SK-N-SH (cell line): ENCODE results near the gene CPEB3. TPM values are rescaled to one million over a fixed set of nuclear protein-coding genes. Genes with fewer than 3 reads are reported as not detected.

Experiments used
- CTCF ChIA-PET: fragments of 300-600, 350-600 bp; formaldehyde crosslinking; extraction: SDS; loops from one replicate; lab custom pipeline; 2021; lab: Yijun Ruan, JAX
- POLR2A ChIA-PET: fragments of 350-600 bp; sonication (Branson Sonifier 250); formaldehyde crosslinking; extraction: SDS; loops from one replicate; lab custom pipeline; 2020; ENCODE audit warnings: antibody characterized with exemption, inconsistent platforms; lab: Yijun Ruan, JAX
- DNase-seq: peaks from one replicate; pipeline ENCODE4 v3.0.0; 2012
- H2AFZ ChIP-seq: fragments of 200-600 bp; sonication (generic); 2 replicates; pipeline ENCODE4 v1.8.1; 2016; ENCODE audit warnings: antibody characterized with exemption, mild to moderate bottlenecking, low read depth
- H3F3A ChIP-seq: fragments of 200-600 bp; sonication (generic); replicated peaks from 2 replicates; pipeline ENCODE3; 2016; ENCODE audit warnings: antibody characterized with exemption, mild to moderate bottlenecking; ENCODE audit not compliant: insufficient read depth
- H3K27ac ChIP-seq, 2 experiments: fragments of 200-500 bp in 1 of 2; fragments of 200-600 bp in 1 of 2; sonication (Bioruptor generic) in 1 of 2; sonication (generic), shearing (Covaris generic) in 1 of 2; 2 replicates each; pipeline versions ENCODE4 v1.5.1 to v1.6.1; 2014 to 2016; ENCODE audit warnings: low read depth in 2 of 2, inconsistent platforms in 1 of 2, low read length in 1 of 2, mild to moderate bottlenecking in 1 of 2, mixed read lengths in 1 of 2
- H3K27me3 ChIP-seq: fragments of 200-600 bp; sonication (generic), shearing (Covaris generic); 2 replicates; pipeline ENCODE4 v1.6.1; 2016; ENCODE audit warnings: mixed run types; ENCODE audit not compliant: insufficient read depth
- H3K36me3 ChIP-seq, 2 experiments: fragments of 200-500 bp in 1 of 2; fragments of 200-600 bp in 1 of 2; sonication (Bioruptor generic) in 1 of 2; sonication (generic) in 1 of 2; replicated peaks in 1 of 2; 2 replicates each; pipeline versions ENCODE3 to v1.5.1; 2014 to 2016; ENCODE audit warnings: low read length in 1 of 2, mild to moderate bottlenecking in 1 of 2; ENCODE audit not compliant: insufficient read depth in 2 of 2, control insufficient read depth in 1 of 2
- H3K4me1 ChIP-seq, 2 experiments: fragments of 200-500 bp in 1 of 2; fragments of 200-600 bp in 1 of 2; sonication (Bioruptor generic) in 1 of 2; sonication (generic), shearing (Covaris generic) in 1 of 2; 2 replicates each; pipeline versions ENCODE4 v1.5.1 to v1.6.1; 2014 to 2016; ENCODE audit warnings: low read depth in 1 of 2, low read length in 1 of 2, mixed run types in 1 of 2; ENCODE audit not compliant: insufficient read depth in 2 of 2, control insufficient read depth in 1 of 2
- H3K4me2 ChIP-seq: fragments of 200-600 bp; sonication (generic), shearing (Covaris generic); 2 replicates; pipeline ENCODE4 v1.6.1; 2017; ENCODE audit warnings: mixed run types
- H3K4me3 ChIP-seq, 2 experiments: fragments of 200-500 bp in 1 of 2; fragments of 200-600 bp in 1 of 2; sonication (Bioruptor generic) in 1 of 2; sonication (generic), shearing (Covaris generic) in 1 of 2; 2 replicates each; pipeline versions ENCODE4 v1.5.1 to v1.8.1; 2014 to 2016; ENCODE audit warnings: low read depth in 2 of 2, inconsistent platforms in 1 of 2, low read length in 1 of 2, mild to moderate bottlenecking in 1 of 2, mixed read lengths in 1 of 2, moderate library complexity in 1 of 2
- H3K79me2 ChIP-seq: fragments of 200-600 bp; sonication (generic); 2 replicates; pipeline ENCODE4 v1.8.1; 2017; ENCODE audit warnings: mild to moderate bottlenecking; ENCODE audit not compliant: insufficient read depth
- H3K9ac ChIP-seq: fragments of 200-600 bp; sonication (generic); 2 replicates; pipeline ENCODE4 v1.6.1; 2017; ENCODE audit warnings: mixed run types
- H3K9me2 ChIP-seq: fragments of 200-600 bp; sonication (generic); 2 replicates; pipeline ENCODE4 v1.6.1; 2017; ENCODE audit warnings: mixed run types
- H3K9me3 ChIP-seq: fragments of 200-600 bp; sonication (generic); 2 replicates; pipeline ENCODE4 v1.6.1; 2017; ENCODE audit warnings: mixed run types, mild to moderate bottlenecking, moderate library complexity
- H4K20me1 ChIP-seq: fragments of 200-600 bp; sonication (generic); 2 replicates; pipeline ENCODE4 v1.6.1; 2017; ENCODE audit warnings: mild to moderate bottlenecking, mixed run types; ENCODE audit not compliant: insufficient read depth
- CHD2 ChIP-seq: fragments of 150-350 bp; IDR thresholded peaks from 2 replicates; pipeline ENCODE4 v1.6.1; 2018; ENCODE audit warnings: low read length; ENCODE audit not compliant: partially characterized antibody
- CTCF ChIP-seq: fragments of 200-600 bp; sonication (generic); IDR thresholded peaks from 2 replicates; pipeline ENCODE4 v1.6.1; 2017; ENCODE audit warnings: antibody characterized with exemption, mild to moderate bottlenecking, moderate library complexity
- ELF1 ChIP-seq: IDR thresholded peaks from 2 replicates; pipeline ENCODE4 v1.4.0; 2012
- EZH2phosphoT487 ChIP-seq: fragments of 200-600 bp; sonication (generic); IDR thresholded peaks from 2 replicates; pipeline ENCODE4 v1.6.1; 2017; ENCODE audit warnings: low read depth, mixed run types, mild to moderate bottlenecking, antibody characterized with exemption, moderate library complexity, borderline replicate concordance
- FOSL2 ChIP-seq: IDR thresholded peaks from 2 replicates; pipeline ENCODE4 v1.4.0; 2012; ENCODE audit warnings: low read depth, mild to moderate bottlenecking, moderate library complexity, borderline replicate concordance
- FOXJ3 ChIP-seq: sonication (generic); formaldehyde crosslinking; IDR thresholded peaks from 2 replicates; pipeline ENCODE4 v1.5.1; 2020; ENCODE audit warnings: mild to moderate bottlenecking, missing genetic modification reagents
- FOXM1 ChIP-seq: IDR thresholded peaks from 2 replicates; pipeline ENCODE4 v1.4.0; 2012; ENCODE audit warnings: low read depth, mild to moderate bottlenecking
- GATA2 ChIP-seq: sonication (generic); formaldehyde crosslinking; IDR thresholded peaks from 2 replicates; pipeline ENCODE4 v1.5.0; 2020; ENCODE audit warnings: mild to moderate bottlenecking, missing genetic modification reagents
- JUND ChIP-seq: IDR thresholded peaks from 2 replicates; pipeline ENCODE4 v1.4.0; 2012
- MEF2A ChIP-seq: IDR thresholded peaks from 2 replicates; pipeline ENCODE4 v1.4.0; 2012; ENCODE audit warnings: low read depth, borderline replicate concordance
- NFIC ChIP-seq: IDR thresholded peaks from 2 replicates; pipeline ENCODE4 v1.4.0; 2012; ENCODE audit warnings: borderline replicate concordance
- NRF1 ChIP-seq: IDR thresholded peaks from 2 replicates; pipeline ENCODE4 v1.6.1; 2012; ENCODE audit warnings: low read depth, mild to moderate bottlenecking, low read length
- PBX3 ChIP-seq: IDR thresholded peaks from 2 replicates; pipeline ENCODE4; 2012
- RAD21 ChIP-seq: IDR thresholded peaks from 2 replicates; pipeline ENCODE4 v1.6.1; 2012; ENCODE audit warnings: mild to moderate bottlenecking, low read length
- RCOR1 ChIP-seq: fragments of 150-350 bp; IDR thresholded peaks from 2 replicates; pipeline ENCODE4 v1.6.1; 2017; ENCODE audit warnings: antibody characterized with exemption, low read length
- TEAD4 ChIP-seq: IDR thresholded peaks from 2 replicates; pipeline ENCODE4 v1.4.0; 2012; ENCODE audit warnings: mild to moderate bottlenecking, borderline replicate concordance; ENCODE audit not compliant: insufficient read depth
- USF1 ChIP-seq: IDR thresholded peaks from 2 replicates; pipeline ENCODE4 v1.4.0; 2012; ENCODE audit warnings: low read depth, borderline replicate concordance
- YY1 ChIP-seq: IDR thresholded peaks from 2 replicates; pipeline ENCODE4 v1.4.0; 2012; ENCODE audit warnings: low read depth, mild to moderate bottlenecking
- WGBS: methylation state at CpG from one replicate; pipeline ENCODE4 v1.1.6; 2017; ENCODE audit warnings: low lambda C conversion rate; 5-methylcytosine and 5-hydroxymethylcytosine counted together
- polyA plus RNA-seq, 3 experiments: library from polyadenylated mRNA; depleted of rRNA; stranded (reverse); fragments of >200 nt; gene quantifications; 2 replicates each; pipeline ENCODE4 v1.2.3, GENCODE V29; 2012
- TF ChIP-seq, protein P1 (sequence below): IDR thresholded peaks from 2 replicates; pipeline ENCODE4 v1.6.1; 2012; ENCODE audit warnings: mild to moderate bottlenecking, low read depth, low read length, moderate library complexity

The CPEB3 gene
- polyA plus RNA-seq, 1 of the 3 experiments (the other 2 are of a cell fraction) = 0.36 TPM

GRCh38 chr10:92005978-92006377, 284.9 kb downstream of the CPEB3 start:
- Histone ChIP-seq H3K4me2 (no peak overlapping the region), H2AFZ (no peak overlapping the region), H4K20me1 (no peaks in the 10 kb centered on the region), H3K4me1 (no peaks in the 10 kb centered on the region), H3F3A (peaks cover 7% of the 10 kb centered on the region), H3K27me3 (no peaks in the 10 kb centered on the region), H3K9me3 (no peaks in the 10 kb centered on the region), H3K27ac (no peak overlapping the region), H3K79me2 (no peaks in the 10 kb centered on the region), H3K36me3 (peaks cover 17 to 34% of the 10 kb centered on the region in 2 experiments), H3K9ac (no peak overlapping the region), H3K9me2 (no peaks in the 10 kb centered on the region), H3K4me3 (no peak overlapping the region)
- TF ChIP-seq FOSL2 = no peak
- TF ChIP-seq USF1 = no peak
- TF ChIP-seq PBX3 = no peak
- no peak for TF ChIP-seq ELF1
- TF ChIP-seq, protein P1, sequence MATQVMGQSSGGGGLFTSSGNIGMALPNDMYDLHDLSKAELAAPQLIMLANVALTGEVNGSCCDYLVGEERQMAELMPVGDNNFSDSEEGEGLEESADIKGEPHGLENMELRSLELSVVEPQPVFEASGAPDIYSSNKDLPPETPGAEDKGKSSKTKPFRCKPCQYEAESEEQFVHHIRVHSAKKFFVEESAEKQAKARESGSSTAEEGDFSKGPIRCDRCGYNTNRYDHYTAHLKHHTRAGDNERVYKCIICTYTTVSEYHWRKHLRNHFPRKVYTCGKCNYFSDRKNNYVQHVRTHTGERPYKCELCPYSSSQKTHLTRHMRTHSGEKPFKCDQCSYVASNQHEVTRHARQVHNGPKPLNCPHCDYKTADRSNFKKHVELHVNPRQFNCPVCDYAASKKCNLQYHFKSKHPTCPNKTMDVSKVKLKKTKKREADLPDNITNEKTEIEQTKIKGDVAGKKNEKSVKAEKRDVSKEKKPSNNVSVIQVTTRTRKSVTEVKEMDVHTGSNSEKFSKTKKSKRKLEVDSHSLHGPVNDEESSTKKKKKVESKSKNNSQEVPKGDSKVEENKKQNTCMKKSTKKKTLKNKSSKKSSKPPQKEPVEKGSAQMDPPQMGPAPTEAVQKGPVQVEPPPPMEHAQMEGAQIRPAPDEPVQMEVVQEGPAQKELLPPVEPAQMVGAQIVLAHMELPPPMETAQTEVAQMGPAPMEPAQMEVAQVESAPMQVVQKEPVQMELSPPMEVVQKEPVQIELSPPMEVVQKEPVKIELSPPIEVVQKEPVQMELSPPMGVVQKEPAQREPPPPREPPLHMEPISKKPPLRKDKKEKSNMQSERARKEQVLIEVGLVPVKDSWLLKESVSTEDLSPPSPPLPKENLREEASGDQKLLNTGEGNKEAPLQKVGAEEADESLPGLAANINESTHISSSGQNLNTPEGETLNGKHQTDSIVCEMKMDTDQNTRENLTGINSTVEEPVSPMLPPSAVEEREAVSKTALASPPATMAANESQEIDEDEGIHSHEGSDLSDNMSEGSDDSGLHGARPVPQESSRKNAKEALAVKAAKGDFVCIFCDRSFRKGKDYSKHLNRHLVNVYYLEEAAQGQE = no peak
- TF ChIP-seq GATA2 (CRISPR knock-in tag) = no peak
- no peak for TF ChIP-seq MEF2A
- TF ChIP-seq CTCF = no peak
- TF ChIP-seq CHD2 = no peak
- TF ChIP-seq JUND = no peak
- TF ChIP-seq YY1 = no peak
- TF ChIP-seq TEAD4 = no peak
- no peak for TF ChIP-seq FOXJ3 (CRISPR knock-in tag)
- no peak for TF ChIP-seq NRF1
- TF ChIP-seq RAD21 = no peak
- TF ChIP-seq RCOR1 = no peak
- TF ChIP-seq NFIC = no peak
- TF ChIP-seq EZH2phosphoT487 = no peak
- no peak for TF ChIP-seq FOXM1
- CTCF ChIA-PET = no interaction called here
- no peak for DNase-seq
- WGBS = 89% methylated on average over 1 of the region's 1 CpG
- POLR2A ChIA-PET = no interaction called here
